A549 (cell line): ENCODE results near the gene TERB1.

ENCODE experiments used
- CHD4 ChIP-seq: fragments of 200-600 bp; sonication (generic); IDR thresholded peaks from 2 replicates; pipeline ENCODE4 v1.6.1; 2016; ENCODE audit warnings: antibody characterized with exemption, mild to moderate bottlenecking, borderline replicate concordance
- EP300 ChIP-seq, 2 experiments: fragments of >200 bp; sonication (Bioruptor Twin); formaldehyde crosslinking; IDR thresholded peaks; 2 replicates in 1 of 2; 3 replicates in 1 of 2; pipeline ENCODE4 v1.6.1; 2016 to 2017
- FOSL2 ChIP-seq, 2 experiments: fragments of 450-650 bp in 1 of 2; fragments of >200 bp in 1 of 2; sonication (Bioruptor Twin) in 1 of 2; formaldehyde crosslinking; IDR thresholded peaks; 2 replicates each; pipeline versions ENCODE4 v1.5.0 to v1.6.1; 2016 to 2020; ENCODE audit warnings: mild to moderate bottlenecking in 1 of 2, moderate library complexity in 1 of 2
- JUN ChIP-seq, 2 experiments: fragments of >200 bp; sonication (Bioruptor Twin); formaldehyde crosslinking; IDR thresholded peaks; 2 replicates in 1 of 2; 3 replicates in 1 of 2; pipeline ENCODE4 v1.6.1; 2016 to 2017
- JUNB ChIP-seq: fragments of >200 bp; sonication (Bioruptor Twin); formaldehyde crosslinking; IDR thresholded peaks from 2 replicates; pipeline ENCODE4 v1.6.1; 2016
- PHF8 ChIP-seq: fragments of 200-600 bp; sonication (generic); IDR thresholded peaks from 2 replicates; pipeline ENCODE4 v1.6.1; 2016; ENCODE audit warnings: low read depth, mild to moderate bottlenecking, antibody characterized with exemption, moderate library complexity, borderline replicate concordance
- POLR2A ChIP-seq: IDR thresholded peaks from 2 replicates; pipeline ENCODE4 v1.6.1; 2012; ENCODE audit warnings: mild to moderate bottlenecking, low read length
- TF ChIP-seq, protein P1 (sequence below): IDR thresholded peaks from 2 replicates; pipeline ENCODE4 v1.6.1; 2012
- TF ChIP-seq, protein P2 (sequence below): fragments of 450-650 bp; IDR thresholded peaks from 2 replicates; pipeline ENCODE4 v1.6.1; 2014; ENCODE audit warnings: antibody characterized with exemption
- TF ChIP-seq, protein P3 (sequence below): fragments of >200 bp; sonication (Bioruptor Twin); formaldehyde crosslinking; IDR thresholded peaks from 3 replicates; pipeline ENCODE4 v1.5.1; 2016

DNA sequence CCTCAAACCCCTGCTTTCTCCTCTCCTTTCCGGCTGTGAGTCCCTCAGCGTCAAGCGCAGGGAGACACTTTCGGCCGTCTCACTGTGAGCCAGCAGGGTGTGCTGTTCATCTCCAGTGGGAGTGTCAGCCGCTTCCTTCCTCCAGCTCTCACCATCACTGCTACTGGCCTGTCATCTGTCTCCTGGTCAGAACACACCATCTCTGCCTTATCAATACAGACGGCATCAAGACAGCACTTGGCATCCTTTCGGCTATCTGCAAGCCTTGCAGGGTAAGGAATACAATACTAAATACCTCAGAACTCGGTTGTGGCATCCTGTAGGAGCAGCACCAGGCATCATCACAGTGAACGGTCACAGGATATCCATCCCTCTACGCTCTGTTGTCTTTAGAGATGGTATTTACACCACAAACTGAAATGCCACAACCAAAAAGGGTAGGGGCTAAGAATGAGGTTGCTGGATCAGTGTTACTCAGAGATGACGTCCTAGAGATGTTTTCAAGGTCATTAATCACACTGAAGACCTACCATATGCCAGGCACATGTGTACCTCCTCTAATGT lies 84.2 kb downstream of the TERB1 start:
- TF ChIP-seq, protein P1, sequence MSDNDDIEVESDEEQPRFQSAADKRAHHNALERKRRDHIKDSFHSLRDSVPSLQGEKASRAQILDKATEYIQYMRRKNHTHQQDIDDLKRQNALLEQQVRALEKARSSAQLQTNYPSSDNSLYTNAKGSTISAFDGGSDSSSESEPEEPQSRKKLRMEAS, result no peak
- TF ChIP-seq, protein P2, sequence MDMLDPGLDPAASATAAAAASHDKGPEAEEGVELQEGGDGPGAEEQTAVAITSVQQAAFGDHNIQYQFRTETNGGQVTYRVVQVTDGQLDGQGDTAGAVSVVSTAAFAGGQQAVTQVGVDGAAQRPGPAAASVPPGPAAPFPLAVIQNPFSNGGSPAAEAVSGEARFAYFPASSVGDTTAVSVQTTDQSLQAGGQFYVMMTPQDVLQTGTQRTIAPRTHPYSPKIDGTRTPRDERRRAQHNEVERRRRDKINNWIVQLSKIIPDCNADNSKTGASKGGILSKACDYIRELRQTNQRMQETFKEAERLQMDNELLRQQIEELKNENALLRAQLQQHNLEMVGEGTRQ, result no peak
- TF ChIP-seq, protein P3, sequence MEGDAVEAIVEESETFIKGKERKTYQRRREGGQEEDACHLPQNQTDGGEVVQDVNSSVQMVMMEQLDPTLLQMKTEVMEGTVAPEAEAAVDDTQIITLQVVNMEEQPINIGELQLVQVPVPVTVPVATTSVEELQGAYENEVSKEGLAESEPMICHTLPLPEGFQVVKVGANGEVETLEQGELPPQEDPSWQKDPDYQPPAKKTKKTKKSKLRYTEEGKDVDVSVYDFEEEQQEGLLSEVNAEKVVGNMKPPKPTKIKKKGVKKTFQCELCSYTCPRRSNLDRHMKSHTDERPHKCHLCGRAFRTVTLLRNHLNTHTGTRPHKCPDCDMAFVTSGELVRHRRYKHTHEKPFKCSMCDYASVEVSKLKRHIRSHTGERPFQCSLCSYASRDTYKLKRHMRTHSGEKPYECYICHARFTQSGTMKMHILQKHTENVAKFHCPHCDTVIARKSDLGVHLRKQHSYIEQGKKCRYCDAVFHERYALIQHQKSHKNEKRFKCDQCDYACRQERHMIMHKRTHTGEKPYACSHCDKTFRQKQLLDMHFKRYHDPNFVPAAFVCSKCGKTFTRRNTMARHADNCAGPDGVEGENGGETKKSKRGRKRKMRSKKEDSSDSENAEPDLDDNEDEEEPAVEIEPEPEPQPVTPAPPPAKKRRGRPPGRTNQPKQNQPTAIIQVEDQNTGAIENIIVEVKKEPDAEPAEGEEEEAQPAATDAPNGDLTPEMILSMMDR, result peak; percentile 27; the same call in 2 of the 3 replicates
- TF ChIP-seq FOSL2 (IDR thresholded peaks at IDR 0.05) (no peak), FOSL2 (CRISPR knock-in tag; IDR thresholded peaks at IDR 0.05) (no peak), CHD4 (no peak), PHF8 (no peak), POLR2A (no peak), EP300 (IDR thresholded peaks at IDR 0.05) (no peak), JUNB (no peak), JUN (IDR thresholded peaks at IDR 0.05) (no peak)
